ENCODE data around the gene PRKD1.

PRKD1 gene

DNA sequence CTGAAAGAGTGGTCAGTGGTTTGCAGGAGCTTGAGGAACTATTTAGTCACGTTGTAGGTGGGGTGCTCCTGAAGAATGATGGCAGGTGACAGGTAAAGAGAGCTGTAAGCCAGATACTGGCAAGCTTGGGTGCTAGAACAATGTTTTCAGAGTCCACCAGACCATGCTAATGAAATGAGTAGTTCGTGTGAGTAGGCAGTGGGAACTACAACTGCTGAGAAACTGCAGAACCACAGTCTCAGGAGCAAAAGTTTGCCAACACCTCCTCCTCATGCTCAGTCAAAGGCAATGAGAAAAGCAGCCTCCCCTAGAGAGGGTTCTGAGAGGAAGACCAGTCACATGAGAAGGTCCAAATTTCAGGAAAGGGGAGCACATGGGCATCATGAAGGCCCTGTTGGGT, 91.3 kb downstream of the PRKD1 start:
- no peak for TF ChIP-seq CTCF (IDR thresholded peaks at IDR 0.05; ENCODE audit: control extremely low read depth, extremely low read depth, low read depth, missing control alignments)
- ChIA-PET CTCF (no interaction called here), POLR2A (no interaction called here)
- DNase-seq (ENCODE audit: extremely low spot score), result no peak

GRCh38 chr14:29832042-29832441, 95.6 kb downstream of the PRKD1 start:
- CTCF ChIA-PET, result no interaction called here
- POLR2A ChIA-PET, result no interaction called here
- TF ChIP-seq CTCF (IDR thresholded peaks at IDR 0.05; ENCODE audit: control extremely low read depth, extremely low read depth, low read depth, missing control alignments), result no peak
- no peak for DNase-seq (ENCODE audit: extremely low spot score)

DNA sequence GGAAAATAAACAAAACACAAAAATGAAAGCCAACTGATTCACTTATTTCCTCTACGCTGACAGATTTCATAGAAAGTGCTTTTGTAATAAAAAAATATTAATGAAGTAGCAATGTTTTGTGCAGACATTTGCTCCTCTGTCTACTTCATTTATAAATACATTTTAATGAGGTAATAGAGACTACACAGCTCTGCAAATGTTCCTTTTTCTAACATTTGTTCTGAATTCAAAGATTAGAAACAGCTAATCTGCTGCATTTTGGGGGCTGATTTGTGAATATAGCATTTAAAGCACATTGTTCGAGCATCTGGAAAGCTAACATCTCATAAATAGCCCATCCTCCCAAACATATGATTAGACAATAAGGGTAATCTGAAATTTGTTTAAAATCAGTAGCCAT, 97.8 kb downstream of the PRKD1 start:
- no peak for DNase-seq (ENCODE audit: extremely low spot score)
- ChIA-PET POLR2A (no interaction called here), CTCF (no interaction called here)
- TF ChIP-seq CTCF (IDR thresholded peaks at IDR 0.05; ENCODE audit: control extremely low read depth, extremely low read depth, low read depth, missing control alignments), result no peak

- no peak for DNase-seq (ENCODE audit: extremely low spot score)
- POLR2A ChIA-PET, result no interaction called here
- TF ChIP-seq CTCF (IDR thresholded peaks at IDR 0.05; ENCODE audit: control extremely low read depth, extremely low read depth, low read depth, missing control alignments), result no peak
- CTCF ChIA-PET, result interaction anchor here (1.2 kb wide), 1 partner anchor 10 kb away, joined by 4 read pairs; no protein-coding TSS in a partner anchor
Observed at GRCh38 chr14:29823816-29824215, 103.8 kb downstream of the PRKD1 start.

- TF ChIP-seq CTCF (IDR thresholded peaks at IDR 0.05; ENCODE audit: control extremely low read depth, extremely low read depth, low read depth, missing control alignments), result no peak
- ChIA-PET CTCF (no interaction called here), POLR2A (no interaction called here)
- DNase-seq (ENCODE audit: extremely low spot score), result no peak
Observed at GRCh38 chr14:29822430-29822709, 105.3 kb downstream of the PRKD1 start.

GRCh38 chr14:29821661-29822429, 105.8 kb downstream of the PRKD1 start:
- POLR2A ChIA-PET, result no interaction called here
- CTCF ChIA-PET, result no interaction called here
- no peak for DNase-seq (ENCODE audit: extremely low spot score)
- TF ChIP-seq CTCF (IDR thresholded peaks at IDR 0.05; ENCODE audit: control extremely low read depth, extremely low read depth, low read depth, missing control alignments), result no peak
